Keratinocyte (primary cell): Measurements from ENCODE around the gene CCBE1. TPM values are rescaled to one million over a fixed set of nuclear protein-coding genes. Genes with fewer than 3 reads are reported as not detected.

Experiments
- DNase-seq: peaks from one replicate; pipeline ENCODE4 v3.0.0-alpha.2; 2011; ENCODE audit warnings: low read depth, missing footprints, low spot score
- FAIRE-seq: peaks from 2 replicates; lab custom pipeline; 2011; peaks lifted over from hg19 to GRCh38; lab: Jason Lieb, UNC
- H2AFZ ChIP-seq: 2 replicates; pipeline ENCODE4 v1.6.0; 2012; ENCODE audit warnings: low read length, control low read depth, inconsistent platforms; ENCODE audit not compliant: control insufficient read depth
- H3K27ac ChIP-seq: 2 replicates; pipeline ENCODE4 v1.5.1; 2011; ENCODE audit warnings: low read length; ENCODE audit not compliant: control insufficient read depth, insufficient read depth
- H3K27me3 ChIP-seq: 3 replicates; pipeline ENCODE4 v1.6.0; 2011; ENCODE audit warnings: low read length; ENCODE audit not compliant: control insufficient read depth, insufficient read depth; ENCODE audit errors: extremely low read depth
- H3K36me3 ChIP-seq, 2 experiments: 2 replicates in 1 of 2; 3 replicates in 1 of 2; pipeline ENCODE4 v1.5.1; 2011; ENCODE audit warnings: low read length in 2 of 2, mild to moderate bottlenecking in 1 of 2; ENCODE audit not compliant: control insufficient read depth in 2 of 2, insufficient read depth in 2 of 2; ENCODE audit errors: extremely low read depth in 1 of 2
- H3K4me1 ChIP-seq: 3 replicates; pipeline ENCODE4 v1.5.1; 2011; ENCODE audit warnings: low read length; ENCODE audit not compliant: control insufficient read depth, insufficient read depth; ENCODE audit errors: extremely low read depth
- H3K4me2 ChIP-seq: 3 replicates; pipeline ENCODE4 v1.6.0; 2011; ENCODE audit warnings: low read depth, low read length; ENCODE audit not compliant: control insufficient read depth, insufficient read depth; ENCODE audit errors: extremely low read depth
- H3K4me3 ChIP-seq, 3 experiments: fragments of 200-600 bp in 1 of 3; sonication (generic) in 1 of 3; 2 replicates in 2 of 3; 3 replicates in 1 of 3; pipeline ENCODE4 v1.5.1; 2011 to 2016; ENCODE audit warnings: low read length in 3 of 3, mild to moderate bottlenecking in 3 of 3, control low read depth in 2 of 3, inconsistent platforms in 1 of 3, low read depth in 1 of 3, mixed read lengths in 1 of 3, mixed run types in 1 of 3, moderate library complexity in 1 of 3; ENCODE audit not compliant: control insufficient read depth in 2 of 3, insufficient read depth in 2 of 3; ENCODE audit errors: extremely low read depth in 1 of 3
- H3K79me2 ChIP-seq: 2 replicates; pipeline ENCODE4 v1.6.0; 2012; ENCODE audit warnings: low read length; ENCODE audit not compliant: control insufficient read depth, insufficient read depth
- H3K9ac ChIP-seq: 3 replicates; pipeline ENCODE4 v1.6.0; 2011; ENCODE audit warnings: low read length; ENCODE audit not compliant: control insufficient read depth, insufficient read depth; ENCODE audit errors: extremely low read depth
- H3K9me1 ChIP-seq: 3 replicates; pipeline ENCODE4 v1.6.0; 2011; ENCODE audit warnings: low read length; ENCODE audit not compliant: control insufficient read depth, insufficient read depth; ENCODE audit errors: extremely low read depth
- H3K9me3 ChIP-seq: 2 replicates; pipeline ENCODE4 v1.5.1; 2012; ENCODE audit warnings: low read depth, low read length; ENCODE audit not compliant: control insufficient read depth
- H4K20me1 ChIP-seq: 3 replicates; pipeline ENCODE4 v1.6.0; 2011; ENCODE audit warnings: low read length; ENCODE audit not compliant: control insufficient read depth, insufficient read depth; ENCODE audit errors: extremely low read depth
- CTCF ChIP-seq, 3 experiments: IDR thresholded peaks in 1 of 3; conservative IDR thresholded peaks in 1 of 3; optimal IDR thresholded peaks in 1 of 3; 2 replicates in 2 of 3; 3 replicates in 1 of 3; pipeline versions ENCODE3 to v1.5.1; 2011; ENCODE audit warnings: low read length in 3 of 3, mild to moderate bottlenecking in 3 of 3, moderate library complexity in 2 of 3, control low read depth in 1 of 3, inconsistent platforms in 1 of 3; ENCODE audit not compliant: insufficient read depth in 2 of 3; ENCODE audit errors: extremely low read depth in 1 of 3
- EZH2 ChIP-seq: IDR thresholded peaks from one replicate; pipeline ENCODE4 v1.6.1; 2012; ENCODE audit warnings: inconsistent platforms, mild to moderate bottlenecking, low read length, moderate library complexity
- dilution Hi-C: fragments of 300-500 bp; cut with MboI; formaldehyde crosslinking; loops from one replicate; pipeline ENCODE4 v1.7.0; 2020; ENCODE audit warnings: low sequenced_read_pairs; ENCODE audit not compliant: extremely low pct_ligation_motif_present
- polyA plus RNA-seq, 5 experiments: library from polyadenylated mRNA; depleted of rRNA in 3 of 5; stranded (reverse) in 3 of 5; stranded (forward) in 1 of 5; unstranded in 1 of 5; fragments of >200 nt; gene quantifications; 1 replicate in 1 of 5; 2 replicates in 3 of 5; 3 replicates in 1 of 5; pipeline versions ENCODE4 v1.2.1 to v1.2.3, GENCODE V29; 2011 to 2012; ENCODE audit warnings: missing spikeins in 2 of 5, low read depth in 1 of 5, low replicate concordance in 1 of 5

CCBE1 gene
- polyA plus RNA-seq, 1 donor (not counting 4 experiments of a cell fraction or from before 2014, with no cell fraction given), result 20.1 TPM

GRCh38 chr18:59414111-59414653, 283.0 kb downstream of the CCBE1 start:
- dilution Hi-C loops, result no loop called here

GRCh38 chr18:59402432-59403090, 294.7 kb downstream of the CCBE1 start:
- Histone ChIP-seq H3K79me2 (no peaks in the 10 kb centered on the region), H2AFZ (no peak overlapping the region)
- dilution Hi-C loops, result no loop called here

More at GRCh38 chr18:59414111-59414653, 283.0 kb downstream of the CCBE1 start:
- no peak for TF ChIP-seq CTCF (optimal IDR thresholded peaks at IDR 0.05 in 1 of 3, IDR thresholded peaks at IDR 0.05 in 1 of 3, conservative IDR thresholded peaks at IDR 0.05 in 1 of 3; ENCODE audit: extremely low read depth in 1 of 3, insufficient read depth in 2 of 3, low read length in 3 of 3)
- no peak for TF ChIP-seq EZH2
- Histone ChIP-seq H3K4me1 (no peaks in the 10 kb centered on the region), H3K9me3 (no peaks in the 10 kb centered on the region), H4K20me1 (no peaks in the 10 kb centered on the region), H3K36me3 (no peaks in the 10 kb centered on the region), H2AFZ (no peak overlapping the region), H3K9me1 (no peaks in the 10 kb centered on the region), H3K27me3 (peaks cover 5% of the 10 kb centered on the region), H3K27ac (no peak overlapping the region), H3K4me3 (no peak overlapping the region), H3K4me2 (no peak overlapping the region), H3K9ac (no peak overlapping the region), H3K79me2 (no peaks in the 10 kb centered on the region)
- FAIRE-seq, result no peak
- no peak for DNase-seq

More at GRCh38 chr18:59402432-59403090, 294.7 kb downstream of the CCBE1 start:
- Histone ChIP-seq H4K20me1 (no peaks in the 10 kb centered on the region), H3K4me1 (peaks cover 4% of the 10 kb centered on the region), H3K36me3 (no peaks in the 10 kb centered on the region), H3K27ac (no peak overlapping the region), H3K9ac (no peak overlapping the region), H3K9me3 (no peaks in the 10 kb centered on the region), H3K9me1 (no peaks in the 10 kb centered on the region), H3K4me3 (no peak overlapping the region), H3K27me3 (no peaks in the 10 kb centered on the region), H3K4me2 (no peak overlapping the region)
- DNase-seq, result peak; percentile 33
- peak; percentile 90 for FAIRE-seq
- TF ChIP-seq CTCF (optimal IDR thresholded peaks at IDR 0.05 in 1 of 3, IDR thresholded peaks at IDR 0.05 in 1 of 3, conservative IDR thresholded peaks at IDR 0.05 in 1 of 3; ENCODE audit: extremely low read depth in 1 of 3, insufficient read depth in 2 of 3, low read length in 3 of 3) (peak; percentile 97), EZH2 (no peak)
